Ureter (tissue), 1 donor: ENCODE results near the gene OSTC. TPM values are rescaled to one million over a fixed set of nuclear protein-coding genes. Genes with fewer than 3 reads are reported as not detected.

Experiments used
- DNase-seq: peaks from one replicate; pipeline ENCODE4 v3.0.0-alpha.2; 2020; ENCODE audit warnings: low spot score
- total RNA-seq: library from RNA; stranded (reverse); gene quantifications from one replicate; pipeline ENCODE4 v1.2.4, GENCODE V29; 2023
- donor health status: DM: yes; HTN: yes; CAD: no.

OSTC gene
- total RNA-seq, 1 donor from 2014 or later, result 70.9 TPM

DNA sequence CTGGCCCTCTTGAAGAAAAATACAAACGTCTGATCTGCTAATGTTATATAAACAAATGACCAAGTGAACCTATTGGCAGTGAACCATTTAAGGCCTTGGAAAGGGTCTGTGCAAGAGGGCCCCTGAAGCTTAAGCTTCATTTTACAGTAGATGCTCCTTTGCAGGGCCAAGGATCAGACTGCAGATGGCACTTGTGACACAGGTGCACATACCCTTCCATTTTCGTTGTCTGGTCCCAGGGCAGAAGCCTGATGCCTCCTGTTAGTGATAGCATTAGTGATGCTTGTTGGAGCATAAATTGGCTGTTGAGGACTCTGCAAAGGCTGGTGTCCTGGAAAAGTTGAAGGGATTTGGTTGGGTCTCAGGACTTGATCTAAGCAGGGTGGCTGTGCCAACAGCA lies 65.9 kb downstream of the OSTC start:
- no peak for DNase-seq

DNA sequence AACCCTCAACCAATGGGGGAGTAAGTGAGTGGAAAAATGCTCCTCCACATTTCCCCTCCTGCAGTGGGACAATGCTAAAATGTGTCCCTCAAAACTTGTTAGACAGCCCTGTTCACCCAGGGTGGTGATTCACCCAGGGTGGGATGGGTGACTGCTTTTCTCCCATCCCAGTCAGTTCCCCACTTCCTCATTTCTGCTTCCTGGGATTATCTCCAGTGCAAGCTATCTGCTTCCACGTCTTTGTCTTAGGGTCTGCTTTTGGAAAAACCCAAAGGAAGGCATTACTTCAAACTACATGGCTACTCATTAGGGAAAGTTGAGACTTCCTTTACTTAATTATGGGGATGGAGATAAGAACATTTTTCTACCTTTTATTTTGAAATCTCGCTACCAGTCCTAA lies 67.0 kb downstream of the OSTC start:
- DNase-seq, result no peak

Other genes starting within 250 kb of the OSTC start
- 1,479 TPM for gene RPL34, start 30.0 kb upstream of the OSTC start, total RNA-seq
- gene ETNPPL, start 112.5 kb downstream of the OSTC start, total RNA-seq, result not detected